ENCODE measurements around the gene LARP1. TPM values are rescaled to one million over a fixed set of nuclear protein-coding genes. Genes with fewer than 3 reads are reported as not detected.

LARP1 gene
- total RNA-seq = 100 to 1,000 TPM; 107 to 154 (median 129) TPM

GRCh38 chr5:154755361-154756008 lies at the start of gene LARP1:
Gene LARP1, plus strand, starts transcription at chr5:154755377. Its CDS starts 381 bp downstream, at chr5:154755758.
- H3K27me3 ChIP-seq = no peaks in the 10 kb centered on the region
- no peaks in the 10 kb centered on the region for H3K36me3 ChIP-seq
- H3K27ac ChIP-seq = peak within 1 kb of the TSS; percentile 95 to 99 (median 96)
- peak within 1 kb of the TSS; percentile 99 to 100 (median 100) for H3K4me3 ChIP-seq
- TF ChIP-seq, protein P1, sequence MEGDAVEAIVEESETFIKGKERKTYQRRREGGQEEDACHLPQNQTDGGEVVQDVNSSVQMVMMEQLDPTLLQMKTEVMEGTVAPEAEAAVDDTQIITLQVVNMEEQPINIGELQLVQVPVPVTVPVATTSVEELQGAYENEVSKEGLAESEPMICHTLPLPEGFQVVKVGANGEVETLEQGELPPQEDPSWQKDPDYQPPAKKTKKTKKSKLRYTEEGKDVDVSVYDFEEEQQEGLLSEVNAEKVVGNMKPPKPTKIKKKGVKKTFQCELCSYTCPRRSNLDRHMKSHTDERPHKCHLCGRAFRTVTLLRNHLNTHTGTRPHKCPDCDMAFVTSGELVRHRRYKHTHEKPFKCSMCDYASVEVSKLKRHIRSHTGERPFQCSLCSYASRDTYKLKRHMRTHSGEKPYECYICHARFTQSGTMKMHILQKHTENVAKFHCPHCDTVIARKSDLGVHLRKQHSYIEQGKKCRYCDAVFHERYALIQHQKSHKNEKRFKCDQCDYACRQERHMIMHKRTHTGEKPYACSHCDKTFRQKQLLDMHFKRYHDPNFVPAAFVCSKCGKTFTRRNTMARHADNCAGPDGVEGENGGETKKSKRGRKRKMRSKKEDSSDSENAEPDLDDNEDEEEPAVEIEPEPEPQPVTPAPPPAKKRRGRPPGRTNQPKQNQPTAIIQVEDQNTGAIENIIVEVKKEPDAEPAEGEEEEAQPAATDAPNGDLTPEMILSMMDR (IDR thresholded peaks at IDR 0.05) = no peak
- no peak for TF ChIP-seq EP300 (IDR thresholded peaks at IDR 0.05)
- no peak for TF ChIP-seq POLR2AphosphoS5 (IDR thresholded peaks at IDR 0.05)
- peak in 1 of 4 donors; percentile 20 for TF ChIP-seq POLR2A (IDR thresholded peaks at IDR 0.05)
- DNase-seq (peak; percentile 43 to 92), ATAC-seq (ENCODE audit: low FRiP score in 2 of 2) (peak in 1 of 2 donors; percentile 2)
- H3K9me3 ChIP-seq = no peaks in the 10 kb centered on the region
- H3K4me1 ChIP-seq = peaks cover 33 to 52% (median 35%) of the 10 kb centered on the region in 4 donors
- 0 to 2% methylated on average over 2 to 10 of the region's 75 CpGs for WGBS, 2 donors

- Histone ChIP-seq H3K4me3 (no peak overlapping the region), H3K27ac (no peak overlapping the region), H3K4me1 (no peaks in the 10 kb centered on the region), H3K27me3 (no peaks in the 10 kb centered on the region), H3K9me3 (no peaks in the 10 kb centered on the region), H3K36me3 (no peaks in the 10 kb centered on the region)
- DNase-seq = no peak
- WGBS, 2 donors = 96 to 100% methylated on average over 1 of the region's 1 CpG
- TF ChIP-seq EP300 (IDR thresholded peaks at IDR 0.05) (no peak), POLR2A (IDR thresholded peaks at IDR 0.05) (no peak), POLR2AphosphoS5 (IDR thresholded peaks at IDR 0.05) (no peak)
- TF ChIP-seq, protein P1 (IDR thresholded peaks at IDR 0.05) = no peak
- ATAC-seq (ENCODE audit: low FRiP score in 2 of 2) = no peak
Measured at GRCh38 chr5:154706416-154706815, 48.8 kb upstream of the LARP1 start.

- Histone ChIP-seq H3K36me3 (no peaks in the 10 kb centered on the region), H3K9me3 (no peaks in the 10 kb centered on the region), H3K4me1 (peaks cover 0 to 5% (median 0%) of the 10 kb centered on the region in 4 donors), H3K27me3 (no peaks in the 10 kb centered on the region), H3K4me3 (no peak overlapping the region), H3K27ac (no peak overlapping the region)
- TF ChIP-seq, protein P1 (IDR thresholded peaks at IDR 0.05) = no peak
- TF ChIP-seq POLR2A (IDR thresholded peaks at IDR 0.05) (no peak), EP300 (IDR thresholded peaks at IDR 0.05) (no peak), POLR2AphosphoS5 (IDR thresholded peaks at IDR 0.05) (no peak)
- no peak for ATAC-seq (ENCODE audit: low FRiP score in 2 of 2)
- 92 to 94% methylated on average over 5 of the region's 5 CpGs for WGBS, 2 donors
- DNase-seq = no peak
Measured at GRCh38 chr5:154707641-154708040, 47.5 kb upstream of the LARP1 start.

DNA sequence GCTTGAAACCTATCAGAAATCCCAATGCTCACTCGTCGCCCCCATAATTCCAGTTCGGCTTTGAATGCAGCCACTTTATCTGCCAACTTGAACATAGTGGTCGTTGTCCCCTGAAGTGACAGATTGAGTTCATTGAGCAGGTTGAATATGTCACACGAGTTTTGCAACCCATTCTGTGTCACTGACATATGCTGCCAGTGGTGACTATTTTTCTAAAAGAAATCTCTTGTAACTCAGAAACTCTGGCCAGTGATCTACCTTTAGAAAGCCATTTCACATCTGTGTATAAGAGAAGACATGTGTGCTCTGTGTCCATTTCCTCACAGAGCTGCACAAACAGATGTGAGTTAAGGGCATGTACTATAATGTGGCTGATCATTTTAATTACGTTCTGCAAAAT lies 47.0 kb upstream of the LARP1 start:
- Histone ChIP-seq H3K36me3 (no peaks in the 10 kb centered on the region), H3K27ac (no peak overlapping the region), H3K4me1 (peaks cover 0 to 5% (median 3%) of the 10 kb centered on the region in 4 donors), H3K4me3 (no peak overlapping the region), H3K27me3 (no peaks in the 10 kb centered on the region), H3K9me3 (no peaks in the 10 kb centered on the region)
- no peak for DNase-seq
- 78 to 81% methylated on average over 6 of the region's 6 CpGs for WGBS, 2 donors
- ATAC-seq (ENCODE audit: low FRiP score in 2 of 2) = no peak
- TF ChIP-seq, protein P1 (IDR thresholded peaks at IDR 0.05) = no peak
- no peak for TF ChIP-seq POLR2AphosphoS5 (IDR thresholded peaks at IDR 0.05)
- no peak for TF ChIP-seq EP300 (IDR thresholded peaks at IDR 0.05)
- TF ChIP-seq POLR2A (IDR thresholded peaks at IDR 0.05) = no peak

DNA sequence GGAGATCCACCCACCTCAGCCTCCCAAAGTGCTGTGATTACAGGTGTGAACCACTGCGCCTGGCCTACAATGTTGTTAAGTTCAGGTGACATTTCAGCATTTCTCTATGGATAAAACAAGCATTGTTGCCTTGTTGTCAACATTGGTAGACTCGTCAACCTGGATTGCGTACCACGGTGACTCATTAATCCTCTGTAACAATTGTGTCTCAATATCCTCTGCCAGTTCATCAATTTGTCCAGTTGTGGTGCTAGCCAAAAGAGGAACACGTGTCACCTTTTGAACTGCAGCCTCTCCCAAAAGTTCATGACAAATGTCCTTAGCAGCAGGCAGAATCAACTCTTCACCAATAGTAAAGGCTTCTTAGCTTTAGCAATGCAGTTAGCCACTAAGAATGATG lies 46.3 kb upstream of the LARP1 start:
- H3K9me3 ChIP-seq = no peaks in the 10 kb centered on the region
- H3K4me1 ChIP-seq = peaks cover 0 to 11% (median 10%) of the 10 kb centered on the region in 4 donors
- H3K27me3 ChIP-seq = no peaks in the 10 kb centered on the region
- no peak overlapping the region for H3K27ac ChIP-seq
- 75 to 76% methylated on average over 5 of the region's 5 CpGs for WGBS, 2 donors
- ATAC-seq (ENCODE audit: low FRiP score in 2 of 2) (no peak), DNase-seq (peak in 1 of 2 donors; percentile 31)
- H3K4me3 ChIP-seq = no peak overlapping the region
- H3K36me3 ChIP-seq = no peaks in the 10 kb centered on the region
- TF ChIP-seq POLR2A (IDR thresholded peaks at IDR 0.05) (no peak), POLR2AphosphoS5 (IDR thresholded peaks at IDR 0.05) (peak in 1 of 2 donors; percentile 73), EP300 (IDR thresholded peaks at IDR 0.05) (no peak)
- TF ChIP-seq, protein P1 (IDR thresholded peaks at IDR 0.05) = no peak

Measured in upper lobe of left lung (tissue), 6 donors.